Nucleus accumbens (tissue), 56 donors: ENCODE results near the gene MZB1.
"Not testable (repeated sequence)": the region's sequence is repeated elsewhere in the genome, so short reads cannot be mapped to it uniquely, and the experiment has no call there.

ENCODE experiments used
- DNase-seq, 56 donors: peaks; one replicate each; lab custom pipeline; 2025; lab: John Stamatoyannopoulos, UW

Gene MZB1

GRCh38 chr5:139410993-139411828 is 21.5 kb upstream of the MZB1 start:
- peak in 2 of 56 donors; percentile 20 to 33 for DNase-seq

DNA sequence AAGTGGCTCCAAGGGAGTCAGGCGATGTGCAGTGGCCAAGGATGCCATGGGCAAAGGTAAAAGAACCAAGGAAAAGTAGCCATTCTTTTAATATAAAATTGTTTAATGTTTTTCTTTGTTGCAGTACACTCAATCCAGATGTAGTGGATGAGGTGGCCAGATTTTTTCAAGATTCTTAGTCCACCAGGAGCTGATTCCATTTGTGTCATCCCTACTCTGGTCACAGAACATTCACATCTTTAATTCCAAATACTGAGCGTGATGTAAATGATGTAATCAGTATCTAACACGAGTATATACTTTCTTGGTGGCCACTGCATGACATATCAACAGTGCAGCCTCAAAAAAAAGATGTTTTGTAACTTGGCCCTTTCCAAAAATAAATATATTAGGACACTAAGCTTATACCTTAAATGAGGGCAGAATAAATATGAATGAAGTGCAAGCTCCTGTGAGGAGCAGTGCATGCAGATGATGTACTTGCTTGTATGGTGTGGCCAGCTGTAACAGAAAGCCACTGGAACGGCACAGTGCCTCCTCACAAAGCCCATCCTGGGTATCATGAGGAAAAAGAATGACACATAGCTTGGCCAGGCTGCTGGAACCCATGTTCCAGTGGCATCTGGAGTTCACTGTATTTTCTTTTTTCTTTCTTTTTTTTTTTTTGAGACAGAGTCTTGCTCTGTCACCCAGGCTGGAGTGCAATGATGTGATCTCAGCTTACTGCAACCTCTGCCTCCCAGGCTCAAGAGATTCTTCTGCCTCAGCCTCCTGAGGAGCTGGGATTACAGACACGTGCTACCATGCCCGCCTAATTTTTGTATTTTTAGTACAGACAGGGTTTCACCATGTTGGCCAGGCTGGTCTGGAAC is 20.6 kb upstream of the MZB1 start:
- DNase-seq, result peak in 1 of 56 donors; percentile 28

DNA sequence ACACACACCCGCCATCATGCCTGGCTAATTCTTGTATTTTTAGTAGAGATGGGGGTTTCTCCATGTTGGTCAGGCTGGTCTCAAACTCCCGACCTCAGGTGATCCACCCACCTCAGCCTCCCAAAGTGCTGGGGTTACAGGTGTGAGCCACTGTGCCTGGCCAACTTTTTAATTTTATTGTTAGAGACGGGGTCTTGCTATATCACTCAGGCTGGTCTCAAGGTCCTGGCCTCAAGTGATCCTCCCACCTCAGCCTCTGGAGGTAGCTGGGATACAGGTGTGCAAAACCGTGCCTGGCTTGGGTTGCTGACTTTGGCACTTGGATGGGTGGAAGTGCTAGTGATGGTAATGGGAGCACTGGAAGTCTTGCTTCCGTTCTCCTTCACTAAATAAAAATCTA is 19.4 kb upstream of the MZB1 start:
- not testable (repeated sequence) for DNase-seq

DNA sequence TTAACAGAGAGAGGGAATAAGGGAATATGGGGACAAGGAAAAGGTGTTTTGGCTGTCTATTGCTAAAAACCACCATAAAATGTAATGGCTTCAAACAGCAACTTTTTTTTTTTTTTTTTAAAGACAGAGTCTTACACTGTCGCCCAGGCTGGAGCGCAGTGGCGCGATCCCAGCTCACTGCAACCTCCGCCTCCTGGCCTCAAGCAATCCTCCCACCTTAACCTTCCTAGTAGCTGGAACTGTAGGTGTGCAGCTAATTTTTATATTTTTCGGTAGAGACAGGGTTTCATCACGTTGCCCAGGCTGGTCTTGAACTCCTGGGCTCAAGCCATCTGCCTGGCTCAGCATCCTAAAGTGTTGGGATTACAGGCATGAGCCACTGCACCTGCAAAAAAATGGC is 18.5 kb upstream of the MZB1 start:
- DNase-seq, result peak in 1 of 56 donors; percentile 15

DNA sequence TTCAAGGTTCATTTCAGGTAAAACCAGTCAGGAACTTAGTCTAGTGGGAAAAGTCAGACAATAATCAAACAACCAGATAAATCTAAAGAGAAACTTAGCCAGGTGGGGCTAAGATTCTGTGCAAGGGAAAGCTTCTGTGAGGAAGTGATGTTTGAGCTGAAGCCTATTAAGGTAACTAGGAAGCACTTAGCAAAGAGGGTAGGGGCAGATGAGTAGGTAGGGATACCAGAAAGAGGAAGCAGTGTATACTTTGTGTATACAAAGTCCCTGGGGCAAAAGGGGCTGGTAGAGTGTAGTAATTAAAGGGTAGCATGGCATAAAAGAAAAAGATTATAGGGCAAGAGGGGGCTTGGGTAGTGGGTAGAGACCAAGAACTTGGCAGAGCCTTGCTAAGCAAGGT is 17.8 kb upstream of the MZB1 start:
- no peak for DNase-seq

DNA sequence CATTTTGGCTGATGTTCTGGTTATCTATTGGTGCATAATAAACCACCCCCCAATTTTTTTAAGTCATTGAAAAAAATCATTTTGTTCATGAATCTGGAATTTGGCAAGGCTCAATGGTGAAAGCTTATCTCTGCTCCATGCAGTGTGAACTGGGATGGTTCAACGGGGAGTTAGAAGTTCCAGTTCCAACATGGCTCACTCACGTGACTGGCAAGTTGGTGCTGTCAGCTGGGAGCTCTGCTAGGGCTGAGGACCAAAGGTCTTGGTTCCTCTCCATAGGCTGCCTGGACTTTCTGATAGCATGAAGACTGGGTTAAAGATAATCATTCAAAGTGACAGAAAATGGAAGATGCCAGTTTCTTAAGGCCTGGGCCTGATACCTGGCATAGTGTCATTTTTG is 17.2 kb upstream of the MZB1 start:
- DNase-seq, result no peak

GRCh38 chr5:139404484-139404840 is 14.7 kb upstream of the MZB1 start:
- no peak for DNase-seq

- peak; percentile 84 to 100 (median 98) for DNase-seq
These were observed 14.2 kb upstream of the MZB1 start, which contains the start of gene SPATA24 for GRCh38 chr5:139403787-139404483. Gene SPATA24, minus strand, starts transcription at chr5:139404089. Its CDS starts 29 bp downstream, at chr5:139404060.

DNA sequence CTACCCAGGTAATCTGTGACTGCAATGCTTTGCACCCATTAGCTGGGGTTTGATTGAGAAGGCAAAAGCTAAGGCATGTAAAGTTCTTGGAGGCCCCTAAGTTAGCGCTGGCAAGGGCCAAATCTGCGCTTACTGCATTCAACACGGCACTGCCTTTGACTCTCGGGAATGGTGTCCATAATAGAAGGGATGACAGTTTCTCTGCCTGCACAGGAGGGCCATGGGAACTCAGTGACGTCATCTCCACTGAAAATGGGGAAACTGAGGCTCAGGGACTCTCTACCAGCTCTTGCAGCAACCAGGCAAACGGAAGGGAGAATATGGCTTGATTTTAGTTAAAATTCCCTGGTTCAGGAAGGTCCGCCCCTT is 13.7 kb upstream of the MZB1 start:
- no peak for DNase-seq

DNA sequence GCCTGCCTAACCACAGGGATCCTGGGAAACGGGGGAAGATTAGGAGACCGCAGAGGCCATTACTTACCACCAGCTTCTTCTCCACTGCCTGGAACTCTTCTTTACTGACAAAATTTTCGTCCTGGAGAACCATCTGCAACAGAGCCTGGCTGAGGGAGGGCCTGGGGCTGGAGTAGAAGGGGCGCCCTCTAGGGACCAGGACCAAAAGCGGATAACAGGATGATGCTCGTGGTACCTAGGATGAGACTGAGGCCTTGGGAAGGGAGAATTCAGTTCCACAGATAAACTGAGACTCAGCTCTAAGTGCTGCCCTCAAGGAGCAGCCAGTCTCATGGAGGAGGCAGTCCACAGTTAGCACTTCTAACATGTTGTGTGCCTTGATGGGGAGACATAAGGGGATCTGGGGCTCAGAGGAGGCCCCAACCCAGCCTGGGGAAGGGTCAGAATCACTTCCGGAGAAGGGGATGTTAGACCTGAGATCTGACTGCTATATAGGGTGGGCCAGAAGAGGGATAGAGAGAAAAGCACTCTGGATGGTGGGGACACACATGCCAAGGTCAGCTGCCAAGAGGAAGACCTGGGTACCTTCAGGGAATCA is 12.9 kb upstream of the MZB1 start:
- no peak for DNase-seq

GRCh38 chr5:139401546-139401945 is 11.8 kb upstream of the MZB1 start:
- DNase-seq, result no peak

DNA sequence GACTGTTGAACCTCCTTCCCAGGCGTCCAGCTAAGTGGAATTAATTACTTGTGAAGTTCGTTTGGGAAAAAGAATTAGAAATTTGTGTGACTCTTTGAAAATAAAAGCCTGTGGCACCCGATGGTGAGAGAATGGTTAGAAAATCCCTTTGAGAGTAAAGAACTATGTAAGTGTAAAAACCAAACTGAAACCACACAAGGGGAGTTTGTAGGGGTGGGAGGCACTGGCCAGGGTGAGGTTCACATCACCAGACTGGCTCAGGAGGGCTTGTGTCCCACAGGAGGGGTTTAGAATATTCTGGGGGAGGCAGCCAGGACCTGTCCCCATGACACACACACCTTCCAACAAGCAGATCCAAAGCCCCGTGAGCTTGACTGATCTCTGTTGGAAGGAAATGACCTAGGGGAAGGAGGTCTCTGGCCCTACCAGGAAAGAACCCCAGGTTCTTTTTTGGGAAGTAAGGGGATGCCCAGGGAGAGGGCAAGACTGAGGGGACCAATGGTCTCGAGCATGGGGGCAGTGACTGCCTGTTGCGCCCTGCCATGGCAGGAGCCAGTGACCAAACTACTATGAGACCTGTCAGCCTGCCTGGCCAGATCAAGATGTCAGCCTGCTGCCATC is 9.9 kb upstream of the MZB1 start:
- DNase-seq, result no peak

DNA sequence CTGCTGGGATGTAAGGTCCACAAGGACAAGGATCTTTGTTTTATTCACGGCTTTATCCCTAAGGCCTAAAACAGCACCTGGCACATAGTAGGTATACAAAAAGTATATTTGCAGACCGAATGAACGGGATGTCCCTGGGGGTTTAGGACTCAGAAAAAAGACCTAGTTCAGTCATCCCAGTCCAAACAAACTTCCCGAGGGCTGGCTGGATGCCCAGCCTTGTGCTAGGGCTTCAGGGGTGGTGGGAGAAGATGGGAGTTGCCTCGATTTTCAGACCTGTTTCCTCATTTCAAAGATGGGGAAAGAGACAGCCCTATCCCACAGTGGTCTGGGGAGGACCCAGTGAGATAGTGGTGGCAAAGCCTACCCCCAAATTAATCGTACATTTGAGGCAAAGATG is 8.2 kb upstream of the MZB1 start:
- DNase-seq, result no peak

- no peak for DNase-seq
These were observed 7.0 kb upstream of the MZB1 start for GRCh38 chr5:139396691-139397090.

GRCh38 chr5:139395844-139396640 is 6.3 kb upstream of the MZB1 start:
- DNase-seq, result no peak

- DNase-seq, result peak in 2 of 56 donors; percentile 22 to 46
These were observed 5.2 kb upstream of the MZB1 start, which contains the start of gene PROB1 for GRCh38 chr5:139394654-139395566. Gene PROB1, minus strand, starts transcription at chr5:139395104. Its CDS starts 23 bp downstream, at chr5:139395081.

DNA sequence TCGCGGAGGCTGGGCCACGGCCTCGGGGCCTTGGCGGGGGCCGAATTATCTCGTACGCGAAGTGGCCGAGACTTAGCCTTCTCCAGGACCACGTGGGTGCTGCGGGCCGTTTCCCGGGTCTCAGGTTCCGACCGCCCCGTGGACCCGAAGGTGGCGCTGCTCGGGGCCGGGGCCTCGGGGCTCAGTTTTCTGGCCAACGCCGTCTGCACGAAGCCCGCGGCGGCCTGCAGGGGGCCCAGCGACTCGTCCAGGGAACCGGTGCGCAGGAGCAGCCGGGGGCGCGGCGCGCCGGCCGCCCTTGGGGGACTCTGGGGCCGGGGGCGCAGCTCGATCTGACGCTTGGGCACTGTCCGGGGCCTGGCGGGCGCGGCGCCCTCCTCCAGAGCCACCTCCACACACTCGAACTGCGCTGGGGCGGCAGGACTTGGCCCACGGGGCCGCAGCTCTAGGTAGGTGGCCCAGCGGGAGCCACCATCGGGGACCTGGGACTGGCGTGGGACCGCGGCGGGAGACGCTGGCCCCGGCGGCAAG is 4.5 kb upstream of the MZB1 start:
- peak in 4 of 56 donors; percentile 12 to 42 (median 30) for DNase-seq
